Heart left ventricle (tissue), 13 donors: Measurements from ENCODE around the gene UBE2D1.

Experiments used
- POLR2A ChIP-seq, 2 donors: fragments of 450-650 bp; IDR thresholded peaks; one replicate each; pipeline ENCODE4 v1.6.1; 2017; ENCODE audit warnings: antibody characterized with exemption in 2 of 2, mild to moderate bottlenecking in 2 of 2, moderate library complexity in 2 of 2
- TF ChIP-seq, protein P1 (sequence below), 12 donors: fragments of 200-600 bp; sonication (generic) in 4 of 12; IDR thresholded peaks; one replicate each; pipeline versions ENCODE4 v1.5.0 to v1.8.0; 2018 to 2022; ENCODE audit warnings: antibody characterized with exemption in 12 of 12, mild to moderate bottlenecking in 5 of 12
- donor health status: ischemic (EF 13 %, LVEDD 7.1; RV severe dilation, severe dysfunction).
- donor health status: DM: no; HTN: yes; CAD: no.
- donor health status: DM: no; HTN: no; CAD: no.
- donor health status: ischemic (EF 25% LVEDD 6.9; RV normal size, moderate dysfunction).
- donor health status: ischemic (EF 25% LVEDD 5.7; RV mildly dilated, moderate dysfunction).
- donor health status: ischemic (EF 35%, LVEDD 5.7; RV mildly dilated, moderate dysfunction).
- donor health status: nonischemic (EF 11% LVEDD 7.7; RV severe dilation, severe dysfunction).
- donor health status: DM: yes; HTN: yes; CAD: no.
- donor health status: PGD.
- donor health status: ischemic (EF 29% LVEDD 5.4; RV normal size, mild dysfunction).
- donor health status: nonischemic (EF 23%, LVEDD 6.1; RV moderate dilation, normal function).

DNA sequence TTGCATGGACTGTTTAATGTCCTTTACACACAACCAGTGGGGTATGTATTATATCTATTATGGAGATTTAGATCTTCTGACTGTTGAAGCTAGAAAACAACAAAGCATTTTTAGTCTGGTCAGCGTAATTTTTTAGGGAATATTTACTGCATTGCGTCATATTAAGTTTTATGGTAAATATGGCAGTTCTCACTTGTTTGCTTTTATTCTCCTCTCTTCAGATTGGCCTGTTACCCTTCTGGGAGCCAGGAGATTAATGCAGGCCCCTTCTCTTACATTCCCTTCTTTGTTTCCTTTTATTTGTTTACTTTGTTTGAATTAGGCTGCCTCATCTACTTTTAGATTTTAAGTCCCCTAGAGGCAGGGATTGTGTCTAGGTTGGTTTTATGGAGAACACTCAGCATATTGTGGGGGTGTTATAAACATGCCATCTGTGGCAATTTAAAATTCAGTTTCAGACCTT is 13.8 kb downstream of the UBE2D1 start:
- TF ChIP-seq, protein P1, sequence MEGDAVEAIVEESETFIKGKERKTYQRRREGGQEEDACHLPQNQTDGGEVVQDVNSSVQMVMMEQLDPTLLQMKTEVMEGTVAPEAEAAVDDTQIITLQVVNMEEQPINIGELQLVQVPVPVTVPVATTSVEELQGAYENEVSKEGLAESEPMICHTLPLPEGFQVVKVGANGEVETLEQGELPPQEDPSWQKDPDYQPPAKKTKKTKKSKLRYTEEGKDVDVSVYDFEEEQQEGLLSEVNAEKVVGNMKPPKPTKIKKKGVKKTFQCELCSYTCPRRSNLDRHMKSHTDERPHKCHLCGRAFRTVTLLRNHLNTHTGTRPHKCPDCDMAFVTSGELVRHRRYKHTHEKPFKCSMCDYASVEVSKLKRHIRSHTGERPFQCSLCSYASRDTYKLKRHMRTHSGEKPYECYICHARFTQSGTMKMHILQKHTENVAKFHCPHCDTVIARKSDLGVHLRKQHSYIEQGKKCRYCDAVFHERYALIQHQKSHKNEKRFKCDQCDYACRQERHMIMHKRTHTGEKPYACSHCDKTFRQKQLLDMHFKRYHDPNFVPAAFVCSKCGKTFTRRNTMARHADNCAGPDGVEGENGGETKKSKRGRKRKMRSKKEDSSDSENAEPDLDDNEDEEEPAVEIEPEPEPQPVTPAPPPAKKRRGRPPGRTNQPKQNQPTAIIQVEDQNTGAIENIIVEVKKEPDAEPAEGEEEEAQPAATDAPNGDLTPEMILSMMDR (IDR thresholded peaks at IDR 0.05): no peak
- TF ChIP-seq POLR2A (IDR thresholded peaks at IDR 0.05): no peak
